ENCODE data around the gene ITGB5.
"Not testable (repeated sequence)": the region's sequence is repeated elsewhere in the genome, so short reads cannot be mapped to it uniquely, and the experiment has no call there.

Gene ITGB5

DNA sequence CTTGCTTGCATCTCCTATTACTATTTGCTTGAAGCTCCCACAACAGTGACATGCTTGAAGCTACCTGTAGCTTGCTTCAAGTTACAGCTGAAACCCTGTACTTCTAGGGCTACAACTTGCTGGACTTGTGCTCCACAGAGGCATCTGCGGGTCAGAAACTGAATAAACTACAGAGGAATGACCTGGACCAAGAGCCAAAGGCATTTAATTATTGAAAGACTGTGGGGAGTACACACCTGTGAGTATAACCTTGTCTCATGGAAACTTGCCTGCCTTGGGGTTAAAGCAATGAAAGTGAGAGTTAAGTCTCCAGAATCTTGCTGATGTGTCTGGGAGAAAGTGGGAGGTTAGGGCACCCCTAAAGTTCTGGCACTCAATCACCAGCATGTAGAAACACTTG lies 87.1 kb downstream of the ITGB5 start:
- TF ChIP-seq GATA1 (IDR thresholded peaks at IDR 0.05; ENCODE audit: low read depth, low read length) = no peak
- no peak for TF ChIP-seq POLR2A (IDR thresholded peaks at IDR 0.05; ENCODE audit: low read length)
- DNase-seq = no peak

DNA sequence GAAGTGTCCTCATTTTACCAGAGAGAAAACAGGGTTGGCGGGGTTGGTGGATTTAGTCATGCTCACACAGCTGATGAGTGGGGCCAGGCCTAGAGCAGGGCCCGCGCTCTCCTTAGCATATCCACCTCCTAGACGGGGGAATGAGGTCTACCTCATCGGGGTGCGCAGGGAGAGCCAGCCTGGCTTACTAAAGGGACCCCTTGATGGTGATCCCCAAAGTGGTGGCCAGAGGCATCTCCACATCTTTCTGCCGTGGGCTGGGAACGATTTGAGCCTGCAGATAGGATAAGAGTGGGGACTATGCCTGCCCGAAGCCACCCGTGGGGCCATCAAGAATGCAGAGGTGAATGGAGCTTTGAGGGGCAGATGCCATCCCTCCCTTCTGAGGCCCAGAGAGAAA lies 87.5 kb downstream of the ITGB5 start:
- DNase-seq = no peak
- TF ChIP-seq GATA1 (IDR thresholded peaks at IDR 0.05; ENCODE audit: low read depth, low read length) = no peak
- TF ChIP-seq POLR2A (IDR thresholded peaks at IDR 0.05; ENCODE audit: low read length) = no peak

DNA sequence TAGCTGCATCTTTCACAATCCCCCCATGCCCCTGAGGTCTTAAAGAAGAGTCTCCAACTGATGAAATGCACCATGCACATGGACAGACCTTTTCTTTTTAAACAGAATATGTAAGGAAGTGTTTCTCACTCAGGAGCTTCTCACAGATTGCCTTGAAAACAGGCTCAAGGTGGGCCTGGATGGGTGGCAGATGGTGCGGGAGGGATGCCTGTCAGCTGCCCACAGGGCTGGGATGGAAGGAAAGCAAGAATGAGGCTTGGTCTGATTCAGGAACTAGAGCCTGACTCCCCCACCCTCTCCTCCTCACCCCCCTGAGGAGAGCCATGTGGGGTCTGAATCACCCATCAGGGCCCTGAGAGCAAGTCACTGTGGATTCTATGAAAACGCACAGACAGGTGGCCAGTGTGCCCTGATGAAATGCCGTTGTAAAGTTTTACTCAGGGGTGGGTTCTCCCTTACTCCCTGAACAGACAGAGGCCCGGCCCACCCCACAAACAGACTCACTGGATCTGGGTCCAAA lies 89.7 kb downstream of the ITGB5 start:
- TF ChIP-seq POLR2A (IDR thresholded peaks at IDR 0.05; ENCODE audit: low read length) (no peak), GATA1 (IDR thresholded peaks at IDR 0.05; ENCODE audit: low read depth, low read length) (no peak)
- DNase-seq = no peak

DNA sequence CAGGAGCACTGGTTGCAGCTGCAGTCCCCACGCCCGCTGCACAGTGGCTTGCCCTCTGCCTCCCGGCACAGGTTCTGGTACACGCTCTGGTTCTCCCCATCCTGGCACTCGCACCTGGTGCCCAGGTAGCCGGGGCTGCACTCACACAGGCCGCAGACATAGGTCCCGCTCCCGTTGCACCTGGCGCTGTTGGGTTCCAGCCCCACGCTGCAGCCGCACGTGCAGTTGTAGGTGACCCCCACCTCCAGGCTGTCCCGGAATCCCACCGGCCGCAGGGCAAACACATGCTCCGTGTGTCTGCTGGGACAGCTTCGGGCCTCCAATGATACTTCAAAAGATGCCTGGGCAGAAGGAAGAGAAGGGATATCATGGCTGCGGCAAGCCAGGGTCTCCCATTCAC lies 90.7 kb downstream of the ITGB5 start:
- no peak for DNase-seq
- TF ChIP-seq GATA1 (IDR thresholded peaks at IDR 0.05; ENCODE audit: low read depth, low read length) = no peak
- no peak for TF ChIP-seq POLR2A (IDR thresholded peaks at IDR 0.05; ENCODE audit: low read length)

DNA sequence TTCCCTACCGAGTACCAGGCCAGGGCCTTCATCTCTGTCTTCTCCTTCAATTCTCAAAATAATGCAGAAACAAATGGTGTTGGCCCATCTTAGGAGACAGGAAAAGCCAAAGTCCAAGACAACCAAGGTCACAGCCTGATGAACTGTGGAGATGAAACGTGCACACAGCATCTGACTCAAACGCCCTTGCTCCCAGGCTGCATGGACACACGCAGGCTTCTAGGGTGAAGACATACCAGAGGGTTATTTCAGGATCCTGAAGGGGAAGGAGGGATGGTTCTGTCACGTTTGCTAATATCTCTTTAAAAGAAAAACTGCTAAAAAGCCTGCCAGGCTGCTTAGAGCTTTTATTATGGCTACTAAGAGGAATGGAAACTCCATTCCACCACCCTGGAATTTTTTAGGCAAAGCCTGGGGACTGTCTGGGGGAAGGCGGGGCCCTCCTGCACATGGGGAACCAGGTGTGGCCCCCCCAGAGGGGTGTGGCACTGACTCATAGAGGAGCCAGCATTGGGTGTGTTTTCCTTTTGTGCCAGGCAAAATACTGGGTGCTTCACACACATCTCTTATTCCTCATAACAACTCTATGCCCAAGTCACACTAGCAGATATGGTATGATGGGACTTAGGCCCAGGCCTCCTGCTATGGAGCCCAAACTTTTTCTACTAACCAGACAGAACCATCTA lies 94.0 kb downstream of the ITGB5 start:
- no peak for DNase-seq
- TF ChIP-seq POLR2A (IDR thresholded peaks at IDR 0.05; ENCODE audit: low read length) (no peak), GATA1 (IDR thresholded peaks at IDR 0.05; ENCODE audit: low read depth, low read length) (no peak)

DNA sequence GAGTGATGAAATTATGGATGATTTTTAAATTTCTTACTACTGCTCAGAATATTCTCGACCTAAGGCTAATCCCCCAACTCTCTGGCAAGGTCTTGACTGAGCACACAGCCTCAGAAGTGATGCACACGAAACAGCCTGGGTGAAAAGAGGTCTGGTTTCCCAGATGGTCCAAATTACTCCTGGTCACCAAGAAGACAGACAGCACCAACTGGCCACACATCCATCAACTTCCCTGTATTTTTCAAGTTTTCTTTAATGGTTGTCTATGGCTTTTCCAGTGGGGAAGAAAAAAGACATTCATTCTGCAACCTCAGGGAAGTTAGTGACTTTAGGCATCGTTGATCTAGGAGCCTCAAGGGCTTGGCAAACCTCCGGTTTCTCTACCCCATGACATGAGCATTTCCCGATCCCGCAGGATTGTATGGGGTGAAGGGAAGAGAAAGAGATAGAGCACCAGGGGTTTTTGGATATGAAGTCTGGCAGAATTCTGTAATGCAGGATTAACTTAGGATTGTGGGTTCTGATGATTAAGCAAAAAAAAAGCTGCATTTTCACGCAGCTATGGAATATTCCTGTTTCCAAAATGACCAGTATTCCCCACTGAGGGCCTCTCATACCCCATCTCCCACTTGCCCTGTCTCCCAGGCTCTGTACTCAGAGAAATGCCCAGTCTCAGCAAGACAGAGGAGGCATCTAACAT lies 94.7 kb downstream of the ITGB5 start:
- no peak for DNase-seq
- TF ChIP-seq GATA1 (IDR thresholded peaks at IDR 0.05; ENCODE audit: low read depth, low read length) (no peak), POLR2A (IDR thresholded peaks at IDR 0.05; ENCODE audit: low read length) (no peak)

DNA sequence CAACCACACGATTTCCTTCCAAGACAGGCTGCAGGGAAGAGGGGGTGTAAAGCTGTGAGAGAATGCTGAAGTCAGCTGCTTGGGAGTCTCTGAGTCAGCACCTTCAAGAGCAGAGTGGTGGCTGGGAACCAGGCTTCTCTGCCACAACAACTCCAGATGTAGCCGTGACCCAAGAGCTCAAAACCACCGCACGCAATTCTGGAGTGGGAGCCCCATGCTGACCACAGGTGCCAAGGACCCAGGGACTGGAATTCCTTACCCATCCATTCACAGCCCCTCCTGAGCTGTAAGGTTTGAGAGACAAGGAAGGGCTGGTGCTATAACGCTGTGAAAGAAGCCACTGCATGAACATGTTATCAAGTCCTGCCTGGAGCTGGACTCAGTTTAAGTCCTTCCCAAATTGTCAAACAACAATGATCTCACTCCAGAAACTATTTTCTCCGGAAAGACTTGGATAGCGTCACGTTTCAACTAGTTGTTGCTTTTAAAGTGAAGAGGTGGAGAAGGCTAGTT lies 95.5 kb downstream of the ITGB5 start:
- TF ChIP-seq GATA1 (IDR thresholded peaks at IDR 0.05; ENCODE audit: low read depth, low read length) (no peak), POLR2A (IDR thresholded peaks at IDR 0.05; ENCODE audit: low read length) (no peak)
- DNase-seq = no peak

DNA sequence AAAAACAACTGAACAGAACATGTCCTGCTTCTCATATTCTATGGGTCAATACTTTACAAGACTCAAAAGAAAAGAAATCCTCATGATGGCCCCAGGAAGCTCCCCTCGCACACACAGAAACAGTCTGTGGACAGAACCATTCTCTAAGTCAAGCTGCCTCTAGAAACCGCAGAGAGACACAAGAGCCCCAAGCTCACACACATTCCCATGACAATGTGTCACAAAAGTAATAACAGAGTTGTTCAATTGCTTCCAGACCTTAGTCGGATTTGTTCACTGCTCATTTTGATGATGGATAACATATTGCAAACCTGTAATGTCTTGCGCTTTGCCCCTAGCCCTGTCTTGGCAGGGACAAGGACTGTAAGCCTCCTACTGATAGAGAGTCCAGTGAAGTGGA lies 96.0 kb downstream of the ITGB5 start:
- no peak for DNase-seq

DNA sequence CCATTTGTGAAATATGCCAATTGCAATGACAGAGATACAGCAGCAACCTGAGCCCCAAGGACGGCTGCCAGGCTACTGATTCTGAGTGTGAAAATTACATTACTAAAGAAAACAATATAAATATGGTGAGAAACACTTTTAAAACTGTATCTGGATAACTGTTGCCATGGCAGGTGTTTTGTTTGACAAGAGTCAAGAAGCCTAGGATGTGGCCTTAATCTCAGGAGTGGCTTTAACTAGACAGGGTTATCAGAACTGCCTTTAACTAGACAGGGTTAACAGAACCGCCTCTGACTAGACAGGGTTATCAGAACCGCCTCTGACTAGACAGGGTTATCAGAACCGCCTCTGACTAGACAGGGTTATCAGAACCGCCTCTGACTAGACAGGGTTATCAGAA lies 98.1 kb downstream of the ITGB5 start:
- DNase-seq = not testable (repeated sequence)

More for the DNA sequence above, 96.0 kb downstream of the ITGB5 start:
- no peak for TF ChIP-seq GATA1 (IDR thresholded peaks at IDR 0.05; ENCODE audit: low read depth, low read length)
- TF ChIP-seq POLR2A (IDR thresholded peaks at IDR 0.05; ENCODE audit: low read length) = no peak

DNA sequence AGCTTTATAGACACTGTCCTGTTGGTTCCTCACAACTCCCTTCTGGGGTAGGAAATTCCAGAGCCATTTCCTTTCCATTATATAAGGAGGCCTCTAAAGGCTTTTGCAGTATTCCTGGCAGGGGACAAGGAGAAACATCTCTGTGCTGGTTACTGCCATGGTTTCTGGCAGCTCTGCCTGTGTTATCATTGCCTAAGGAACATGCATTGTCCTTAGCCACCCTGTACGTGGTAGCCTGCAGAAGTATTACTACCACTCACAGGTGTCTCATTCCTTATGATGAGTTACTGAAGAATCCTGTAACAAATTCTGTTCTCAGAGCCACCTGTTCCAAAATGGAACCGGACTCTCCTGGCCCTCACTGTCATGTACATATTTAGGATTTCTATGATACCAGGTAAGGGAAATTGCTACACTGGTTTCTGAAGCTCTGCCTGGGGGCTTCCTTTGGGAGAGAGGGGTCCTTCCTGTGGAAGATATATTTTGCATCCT lies 98.9 kb downstream of the ITGB5 start:
- no peak for DNase-seq
- TF ChIP-seq GATA1 (IDR thresholded peaks at IDR 0.05; ENCODE audit: low read depth, low read length) (no peak), POLR2A (IDR thresholded peaks at IDR 0.05; ENCODE audit: low read length) (no peak)

DNA sequence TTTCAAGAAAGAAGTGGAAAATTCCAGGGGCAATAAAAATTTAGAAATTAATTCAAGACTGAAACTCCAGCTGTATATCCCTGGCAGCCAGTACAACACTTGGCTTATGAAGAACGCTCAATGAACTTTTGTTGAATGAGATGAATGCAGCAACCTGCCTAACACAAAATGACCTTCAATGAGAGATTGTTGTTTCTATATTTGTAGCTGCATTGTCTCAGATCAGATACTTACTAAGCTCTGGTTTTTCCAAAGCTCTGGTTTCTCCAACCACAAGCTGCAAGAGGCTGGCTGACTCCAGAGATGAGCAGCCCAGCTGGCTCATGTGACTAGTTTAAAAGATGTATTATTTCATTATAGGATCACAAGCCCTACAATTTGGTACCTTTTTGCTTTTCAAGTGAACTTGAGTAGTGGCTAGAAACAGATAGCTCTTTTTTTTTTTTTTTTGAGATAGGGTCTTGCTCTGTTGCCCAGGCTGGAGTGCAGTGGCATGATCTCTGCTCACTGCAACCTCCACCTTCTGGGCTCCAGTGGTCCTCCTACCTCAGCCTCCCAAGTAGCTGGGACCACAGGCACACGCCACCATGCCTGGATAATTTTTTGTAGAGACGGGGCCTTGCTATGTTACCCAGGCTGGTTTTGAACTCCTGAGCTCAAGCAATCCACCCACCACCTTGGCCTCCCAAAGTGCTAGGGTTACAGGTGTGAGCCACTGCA lies 99.5 kb downstream of the ITGB5 start:
- no peak for DNase-seq
- TF ChIP-seq POLR2A (IDR thresholded peaks at IDR 0.05; ENCODE audit: low read length) (no peak), GATA1 (IDR thresholded peaks at IDR 0.05; ENCODE audit: low read depth, low read length) (no peak)

DNA sequence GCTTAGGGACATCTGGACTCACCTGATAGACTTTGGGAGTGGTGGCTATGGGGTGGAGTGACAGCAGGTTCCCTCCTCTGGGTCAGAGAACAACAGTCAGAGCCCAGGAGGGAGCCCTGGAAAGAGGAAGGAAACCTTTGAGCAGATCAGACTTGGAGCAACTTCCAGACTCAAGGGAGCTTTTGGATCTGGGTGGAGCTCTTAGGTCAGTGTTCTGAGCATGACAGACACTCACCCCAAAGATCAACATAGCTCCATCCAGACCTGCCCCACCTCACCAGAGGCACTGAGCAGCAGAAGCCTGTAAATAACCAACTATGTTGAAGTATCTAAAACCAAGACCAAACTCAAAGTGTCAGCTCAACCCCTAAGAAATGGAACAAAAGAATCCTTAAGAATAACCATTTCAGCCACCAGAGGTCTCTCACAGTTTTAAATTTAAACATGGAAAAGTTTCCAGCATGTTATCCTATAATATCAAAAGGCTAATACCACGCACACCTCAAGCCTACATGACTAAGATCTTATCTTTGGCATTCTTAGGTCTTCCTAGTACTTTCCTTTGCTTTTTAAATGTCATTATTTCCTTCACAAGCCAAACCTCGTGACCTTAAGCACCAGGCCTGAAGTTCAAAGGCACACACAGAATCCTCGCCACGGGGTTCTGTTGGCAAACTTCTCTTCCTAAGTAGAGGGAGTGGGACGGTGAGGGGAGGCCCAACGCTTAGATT lies 100.5 kb downstream of the ITGB5 start:
- DNase-seq = peak in 1 of 2 experiments; percentile 22
- TF ChIP-seq GATA1 (IDR thresholded peaks at IDR 0.05; ENCODE audit: low read depth, low read length) = no peak
- TF ChIP-seq POLR2A (IDR thresholded peaks at IDR 0.05; ENCODE audit: low read length) = no peak

DNA sequence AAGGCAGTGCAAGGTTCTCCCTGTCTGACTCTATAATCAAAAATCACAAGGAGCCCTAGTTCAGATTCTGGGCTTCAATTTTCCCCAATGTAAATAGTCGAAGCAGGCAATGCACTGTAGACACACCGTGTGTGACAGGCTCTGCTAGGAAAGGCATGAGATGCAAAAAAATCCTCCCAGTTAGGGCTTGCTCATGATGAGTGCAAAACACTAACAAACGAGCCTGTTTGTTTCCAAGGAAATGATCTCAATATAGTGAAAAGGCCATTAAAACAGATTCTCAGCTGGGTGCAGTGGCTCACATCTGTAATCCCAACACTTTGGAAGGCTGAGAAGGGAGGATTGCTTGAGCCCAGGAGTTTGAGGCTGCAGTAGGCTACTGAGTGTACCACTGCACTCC lies 101.2 kb downstream of the ITGB5 start:
- TF ChIP-seq GATA1 (IDR thresholded peaks at IDR 0.05; ENCODE audit: low read depth, low read length) (no peak), POLR2A (IDR thresholded peaks at IDR 0.05; ENCODE audit: low read length) (no peak)
- no peak for DNase-seq
